MM.1S (cell line): ENCODE results near the gene PPM1M.

Experiments used
- DNase-seq: peaks from one replicate; pipeline ENCODE4 v3.0.0-alpha.2; 2015
- H2AFZ ChIP-seq: fragments of 300-600 bp; sonication (generic); 2 replicates; pipeline ENCODE4 v1.6.0; 2016; ENCODE audit warnings: antibody characterized with exemption, low read length
- H3F3A ChIP-seq: fragments of 300-600 bp; sonication (generic); 2 replicates; pipeline ENCODE4 v1.6.1; 2016; ENCODE audit warnings: mild to moderate bottlenecking, antibody characterized with exemption, low read length, moderate library complexity, mixed read lengths; ENCODE audit not compliant: insufficient read depth
- H3K27ac ChIP-seq: fragments of 300-600 bp; sonication (generic); 2 replicates; pipeline ENCODE4 v1.5.1; 2016; ENCODE audit warnings: mild to moderate bottlenecking, low read length
- H3K27me3 ChIP-seq: fragments of 300-600 bp; sonication (generic); replicated peaks from 2 replicates; pipeline ENCODE4 v1.6.0; 2016; ENCODE audit warnings: low read length; ENCODE audit not compliant: insufficient read depth
- H3K36me3 ChIP-seq: fragments of 300-600 bp; sonication (generic); replicated peaks from 2 replicates; pipeline ENCODE4 v1.6.1; 2016; ENCODE audit warnings: mild to moderate bottlenecking, low read length, mixed read lengths; ENCODE audit not compliant: insufficient read depth
- H3K4me1 ChIP-seq: fragments of 300-600 bp; sonication (generic); 2 replicates; pipeline ENCODE4 v1.6.1; 2016; ENCODE audit warnings: low read length, mixed read lengths
- H3K4me2 ChIP-seq: fragments of 300-600 bp; sonication (generic); 2 replicates; pipeline ENCODE4 v1.6.0; 2016; ENCODE audit warnings: low read depth, low read length
- H3K4me3 ChIP-seq: fragments of 300-600 bp; sonication (generic); 2 replicates; pipeline ENCODE4 v1.5.1; 2016; ENCODE audit warnings: low read length, mixed read lengths
- H3K79me2 ChIP-seq: fragments of 300-600 bp; sonication (generic); 2 replicates; pipeline ENCODE4 v1.6.1; 2016; ENCODE audit warnings: mixed run types, low read length, mixed read lengths
- H3K9ac ChIP-seq: fragments of 300-600 bp; sonication (generic); 2 replicates; pipeline ENCODE4 v1.6.1; 2016; ENCODE audit warnings: low read length, mixed read lengths
- H3K9me2 ChIP-seq: fragments of 300-600 bp; sonication (generic); replicated peaks from 2 replicates; pipeline ENCODE4 v1.6.1; 2016; ENCODE audit warnings: mild to moderate bottlenecking, low read length, mixed read lengths; ENCODE audit not compliant: insufficient read depth
- H3K9me3 ChIP-seq: fragments of 300-600 bp; sonication (generic); replicated peaks from 2 replicates; pipeline ENCODE4 v1.6.1; 2016; ENCODE audit warnings: mild to moderate bottlenecking, low read length, mixed read lengths; ENCODE audit not compliant: insufficient read depth
- H4K20me1 ChIP-seq: fragments of 300-600 bp; sonication (generic); 2 replicates; pipeline ENCODE4 v1.6.1; 2016; ENCODE audit warnings: mild to moderate bottlenecking, low read length, moderate library complexity, mixed read lengths; ENCODE audit not compliant: insufficient read depth
- EZH2 ChIP-seq: fragments of 300-600 bp; sonication (generic); optimal IDR thresholded peaks from 2 replicates; pipeline ENCODE3; 2017; ENCODE audit warnings: low read depth, mild to moderate bottlenecking, antibody characterized with exemption, low read length, mixed read lengths
- EZH2phosphoT487 ChIP-seq: fragments of 300-600 bp; sonication (generic); IDR thresholded peaks from 2 replicates; pipeline ENCODE4 v1.6.1; 2018; ENCODE audit warnings: antibody characterized with exemption, low read length
- TF ChIP-seq, protein P1 (sequence below): fragments of 300-600 bp; sonication (generic); IDR thresholded peaks from 2 replicates; pipeline ENCODE4 v1.5.1; 2016; ENCODE audit warnings: antibody characterized with exemption, low read length, mixed read lengths

The PPM1M gene

DNA sequence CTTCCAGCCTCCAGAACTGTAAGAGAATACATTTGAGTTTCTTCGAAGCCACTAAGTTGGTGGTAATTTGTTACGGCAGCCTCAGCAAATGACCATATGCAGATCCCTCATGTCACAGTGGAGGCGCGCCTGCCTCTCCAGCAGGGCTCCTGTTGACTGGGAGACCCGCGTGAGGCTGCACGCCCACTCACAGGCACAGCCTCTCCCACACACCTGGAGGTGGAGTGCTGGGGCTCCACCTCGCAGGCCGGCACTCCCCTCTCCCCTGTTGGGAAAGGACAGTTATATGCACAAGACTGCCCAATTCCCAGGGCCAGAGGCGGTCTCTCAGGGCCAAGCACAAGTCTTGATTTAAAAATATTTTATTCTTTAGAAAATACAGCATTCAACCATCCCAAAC is 17.3 kb upstream of the PPM1M start:
- no peak for DNase-seq
- no peak overlapping the region for H3K4me2 ChIP-seq
- no peaks in the 10 kb centered on the region for H3K9me3 ChIP-seq
- H2AFZ ChIP-seq: no peak overlapping the region
- no peak overlapping the region for H3K27ac ChIP-seq
- no peaks in the 10 kb centered on the region for H3K9me2 ChIP-seq
- peaks cover 17% of the 10 kb centered on the region for H3K4me1 ChIP-seq
- H3K9ac ChIP-seq: no peak overlapping the region
- no peaks in the 10 kb centered on the region for H3K36me3 ChIP-seq
- no peak overlapping the region for H3K4me3 ChIP-seq
- no peaks in the 10 kb centered on the region for H3K27me3 ChIP-seq
- H4K20me1 ChIP-seq: no peaks in the 10 kb centered on the region
- H3K79me2 ChIP-seq: 0 out of 2 replicates have a peak, but pooled peaks cover 3% of the 10 kb centered on the region
- no peak for TF ChIP-seq EZH2
- TF ChIP-seq, protein P1, sequence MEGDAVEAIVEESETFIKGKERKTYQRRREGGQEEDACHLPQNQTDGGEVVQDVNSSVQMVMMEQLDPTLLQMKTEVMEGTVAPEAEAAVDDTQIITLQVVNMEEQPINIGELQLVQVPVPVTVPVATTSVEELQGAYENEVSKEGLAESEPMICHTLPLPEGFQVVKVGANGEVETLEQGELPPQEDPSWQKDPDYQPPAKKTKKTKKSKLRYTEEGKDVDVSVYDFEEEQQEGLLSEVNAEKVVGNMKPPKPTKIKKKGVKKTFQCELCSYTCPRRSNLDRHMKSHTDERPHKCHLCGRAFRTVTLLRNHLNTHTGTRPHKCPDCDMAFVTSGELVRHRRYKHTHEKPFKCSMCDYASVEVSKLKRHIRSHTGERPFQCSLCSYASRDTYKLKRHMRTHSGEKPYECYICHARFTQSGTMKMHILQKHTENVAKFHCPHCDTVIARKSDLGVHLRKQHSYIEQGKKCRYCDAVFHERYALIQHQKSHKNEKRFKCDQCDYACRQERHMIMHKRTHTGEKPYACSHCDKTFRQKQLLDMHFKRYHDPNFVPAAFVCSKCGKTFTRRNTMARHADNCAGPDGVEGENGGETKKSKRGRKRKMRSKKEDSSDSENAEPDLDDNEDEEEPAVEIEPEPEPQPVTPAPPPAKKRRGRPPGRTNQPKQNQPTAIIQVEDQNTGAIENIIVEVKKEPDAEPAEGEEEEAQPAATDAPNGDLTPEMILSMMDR: no peak
- TF ChIP-seq EZH2phosphoT487: no peak
- H3F3A ChIP-seq: peaks cover 2% of the 10 kb centered on the region; the same call in 1 of the 2 replicates

DNA sequence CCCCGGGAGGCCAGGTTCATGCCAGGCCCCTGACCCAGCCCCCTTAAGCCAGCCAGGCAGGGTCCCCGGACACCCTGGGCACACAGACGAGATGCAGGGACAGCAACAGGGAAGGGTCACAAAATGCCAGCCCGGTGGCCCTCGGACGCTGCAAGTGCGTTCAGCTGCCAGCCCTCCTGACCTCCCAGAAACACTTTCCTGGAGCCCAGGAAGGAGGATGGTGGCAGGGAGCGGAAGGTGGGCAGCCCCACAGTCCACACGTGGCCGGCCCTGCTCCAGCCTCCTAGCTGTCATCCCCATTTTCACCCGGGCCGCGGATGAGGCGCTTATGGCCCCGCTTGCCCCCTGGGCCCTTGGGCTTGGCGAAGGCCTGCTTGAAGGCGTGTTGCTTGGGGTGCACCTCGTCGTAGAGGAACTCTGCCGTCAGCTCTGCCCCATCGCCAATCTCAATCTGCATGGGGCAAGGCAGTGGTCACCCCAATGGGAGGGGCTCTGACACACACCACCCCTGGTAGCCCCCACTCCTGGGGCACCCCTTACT is 16.7 kb upstream of the PPM1M start:
- Histone ChIP-seq H3F3A (peaks cover 2% of the 10 kb centered on the region; the same call in 1 of the 2 replicates), H3K4me3 (no peak overlapping the region), H3K27me3 (no peaks in the 10 kb centered on the region), H3K79me2 (0 out of 2 replicates have a peak, but pooled peaks cover 3% of the 10 kb centered on the region), H4K20me1 (no peaks in the 10 kb centered on the region), H3K27ac (no peak overlapping the region), H3K9me3 (no peaks in the 10 kb centered on the region), H2AFZ (no peak overlapping the region), H3K36me3 (no peaks in the 10 kb centered on the region), H3K9me2 (no peaks in the 10 kb centered on the region), H3K9ac (no peak overlapping the region), H3K4me1 (peaks cover 17% of the 10 kb centered on the region), H3K4me2 (no peak overlapping the region)
- TF ChIP-seq, protein P1: no peak
- no peak for DNase-seq

DNA sequence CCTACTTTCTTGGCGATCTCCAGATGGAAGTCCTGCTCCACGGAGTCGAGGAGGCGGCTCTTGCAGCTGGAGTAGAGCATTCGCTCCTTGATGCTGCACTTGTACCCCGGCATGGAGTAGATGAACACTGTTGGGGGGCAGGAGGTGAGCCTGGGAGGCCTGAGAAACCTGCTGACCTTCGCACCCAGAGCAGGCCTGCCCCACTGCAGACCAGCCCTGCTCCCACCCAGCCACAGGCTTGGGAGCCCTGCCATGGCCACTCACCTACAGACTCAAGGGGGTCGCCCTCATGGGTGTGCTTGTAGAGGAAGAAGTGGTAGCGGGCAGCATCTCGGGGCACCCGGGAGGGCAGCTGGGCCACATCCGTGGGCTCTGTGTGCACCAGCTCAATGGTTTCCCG is 15.9 kb upstream of the PPM1M start:
- H2AFZ ChIP-seq: no peak overlapping the region
- H3K79me2 ChIP-seq: 0 out of 2 replicates have a peak, but pooled peaks cover 3% of the 10 kb centered on the region
- no peaks in the 10 kb centered on the region for H3K9me3 ChIP-seq
- TF ChIP-seq EZH2phosphoT487 (no peak), EZH2 (no peak)
- TF ChIP-seq, protein P1: no peak
- H3K9me2 ChIP-seq: no peaks in the 10 kb centered on the region
- no peak for DNase-seq
- H3K4me2 ChIP-seq: no peak overlapping the region
- no peaks in the 10 kb centered on the region for H4K20me1 ChIP-seq
- H3K27me3 ChIP-seq: no peaks in the 10 kb centered on the region
- H3K36me3 ChIP-seq: no peaks in the 10 kb centered on the region
- peaks cover 2% of the 10 kb centered on the region; the same call in 1 of the 2 replicates for H3F3A ChIP-seq
- no peak overlapping the region for H3K27ac ChIP-seq
- no peak overlapping the region for H3K9ac ChIP-seq
- peaks cover 17% of the 10 kb centered on the region for H3K4me1 ChIP-seq
- H3K4me3 ChIP-seq: no peak overlapping the region
